ENCODE measurements around the gene PHF3. TPM values are rescaled to one million over a fixed set of nuclear protein-coding genes. Genes with fewer than 3 reads are reported as not detected.

PHF3 gene
- total and polyA plus RNA-seq, 2 experiments from 2014 or later = 37.1 to 77.3 TPM

GRCh38 chr6:63672582-63673129 is 37.1 kb downstream of the PHF3 start:
- H2AFZ ChIP-seq = no peak overlapping the region
- peaks cover 100% of the 10 kb centered on the region for H3K79me2 ChIP-seq (replicated peaks; ENCODE audit: insufficient read depth)
- ATAC-seq (no peak), DNase-seq (ENCODE audit: low spot score) (no peak)
- no peaks in the 10 kb centered on the region for H3K9me3 Mint-ChIP-seq
- H3K4me2 ChIP-seq = no peak overlapping the region
- peak overlapping the region; percentile 41 for H3K27ac ChIP-seq (ENCODE audit: low read depth)
- no peak overlapping the region for H3K27ac Mint-ChIP-seq
- no peaks in the 10 kb centered on the region for H3K27me3 Mint-ChIP-seq (ENCODE audit: insufficient read depth, low read depth, poor library complexity)
- peaks cover 9% of the 10 kb centered on the region; the same call in 2 of the 3 replicates for H3K36me3 Mint-ChIP-seq (ENCODE audit: low read depth)
- H3K4me1 ChIP-seq (ENCODE audit: insufficient read depth) = peaks cover 46% of the 10 kb centered on the region
- peaks cover 7% of the 10 kb centered on the region for H3K4me1 Mint-ChIP-seq
- H3K36me3 ChIP-seq (ENCODE audit: insufficient read depth) = no peaks in the 10 kb centered on the region
- TF ChIP-seq ZNF114 (CRISPR knock-in tag; IDR thresholded peaks at IDR 0.05) (no peak), JUNB (IDR thresholded peaks at IDR 0.05; ENCODE audit: unreplicated experiment) (no peak), NANOG (IDR thresholded peaks at IDR 0.05; ENCODE audit: borderline replicate concordance) (no peak), EZH2phosphoT487 (IDR thresholded peaks at IDR 0.05; ENCODE audit: unreplicated experiment) (no peak), POLR2AphosphoS5 (IDR thresholded peaks at IDR 0.05; ENCODE audit: low read depth) (no peak), ZNF331 (CRISPR knock-in tag; IDR thresholded peaks at IDR 0.05; ENCODE audit: low read depth) (no peak), ZNF462 (CRISPR knock-in tag; IDR thresholded peaks at IDR 0.05) (no peak), EZH2 (IDR thresholded peaks at IDR 0.05; ENCODE audit: low read depth, unreplicated experiment) (no peak), STAT1 (IDR thresholded peaks at IDR 0.05; ENCODE audit: unreplicated experiment) (no peak)
- TF ChIP-seq, protein P1, sequence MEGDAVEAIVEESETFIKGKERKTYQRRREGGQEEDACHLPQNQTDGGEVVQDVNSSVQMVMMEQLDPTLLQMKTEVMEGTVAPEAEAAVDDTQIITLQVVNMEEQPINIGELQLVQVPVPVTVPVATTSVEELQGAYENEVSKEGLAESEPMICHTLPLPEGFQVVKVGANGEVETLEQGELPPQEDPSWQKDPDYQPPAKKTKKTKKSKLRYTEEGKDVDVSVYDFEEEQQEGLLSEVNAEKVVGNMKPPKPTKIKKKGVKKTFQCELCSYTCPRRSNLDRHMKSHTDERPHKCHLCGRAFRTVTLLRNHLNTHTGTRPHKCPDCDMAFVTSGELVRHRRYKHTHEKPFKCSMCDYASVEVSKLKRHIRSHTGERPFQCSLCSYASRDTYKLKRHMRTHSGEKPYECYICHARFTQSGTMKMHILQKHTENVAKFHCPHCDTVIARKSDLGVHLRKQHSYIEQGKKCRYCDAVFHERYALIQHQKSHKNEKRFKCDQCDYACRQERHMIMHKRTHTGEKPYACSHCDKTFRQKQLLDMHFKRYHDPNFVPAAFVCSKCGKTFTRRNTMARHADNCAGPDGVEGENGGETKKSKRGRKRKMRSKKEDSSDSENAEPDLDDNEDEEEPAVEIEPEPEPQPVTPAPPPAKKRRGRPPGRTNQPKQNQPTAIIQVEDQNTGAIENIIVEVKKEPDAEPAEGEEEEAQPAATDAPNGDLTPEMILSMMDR (conservative IDR thresholded peaks at IDR 0.05; ENCODE audit: low read depth in 2 of 2) = no peak
- H4K20me1 ChIP-seq (replicated peaks; ENCODE audit: insufficient read depth) = peaks cover 30% of the 10 kb centered on the region
- H3K27me3 ChIP-seq (ENCODE audit: insufficient read depth) = no peaks in the 10 kb centered on the region
- no peaks in the 10 kb centered on the region for H3K9me2 ChIP-seq (ENCODE audit: insufficient read depth)
- H3K4me3 Mint-ChIP-seq = no peak overlapping the region
- no peak overlapping the region for H3K4me3 ChIP-seq
- no peaks in the 10 kb centered on the region for H3F3A ChIP-seq (replicated peaks; ENCODE audit: low read depth)
